Fibroblast of lung (primary cell): ENCODE measurements around the gene ADH1C.
"Not testable (repeated sequence)": the region's sequence is repeated elsewhere in the genome, so short reads cannot be mapped to it uniquely, and the experiment has no call there.

Experiments used
- EZH2 ChIP-seq: IDR thresholded peaks from 2 replicates; pipeline ENCODE4 v1.5.1; 2012; ENCODE audit warnings: low read length, control low read depth, mild to moderate bottlenecking; ENCODE audit errors: missing control alignments
- TF ChIP-seq, protein P1 (sequence below), 2 donors: IDR thresholded peaks in 1 of 2; conservative IDR thresholded peaks in 1 of 2; 1 replicate in 1 of 2; 2 replicates in 1 of 2; pipeline ENCODE4 v1.5.1; 2011 to 2012; ENCODE audit warnings: low read length in 2 of 2, control low read depth in 1 of 2, inconsistent platforms in 1 of 2, low read depth in 1 of 2, mild to moderate bottlenecking in 1 of 2

DNA sequence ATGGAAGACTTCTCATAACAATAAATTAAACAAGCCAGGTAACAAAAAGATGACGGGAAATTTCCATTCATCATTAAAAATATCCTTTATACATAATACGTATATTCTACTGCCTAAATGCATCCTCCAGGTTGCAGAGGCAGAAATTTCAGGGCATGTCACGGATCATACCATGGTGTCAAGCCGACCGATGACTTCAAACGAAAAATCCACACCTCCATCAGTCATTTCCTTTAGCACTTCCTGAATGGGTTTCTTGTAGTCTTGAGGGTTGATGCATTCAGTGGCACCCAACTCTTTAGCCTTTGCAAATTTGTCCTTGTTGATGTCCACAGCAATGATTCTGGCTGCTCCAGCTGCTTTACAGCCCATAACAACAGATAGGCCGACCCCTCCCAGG, 9.9 kb downstream of the ADH1C start:
- TF ChIP-seq, protein P1, sequence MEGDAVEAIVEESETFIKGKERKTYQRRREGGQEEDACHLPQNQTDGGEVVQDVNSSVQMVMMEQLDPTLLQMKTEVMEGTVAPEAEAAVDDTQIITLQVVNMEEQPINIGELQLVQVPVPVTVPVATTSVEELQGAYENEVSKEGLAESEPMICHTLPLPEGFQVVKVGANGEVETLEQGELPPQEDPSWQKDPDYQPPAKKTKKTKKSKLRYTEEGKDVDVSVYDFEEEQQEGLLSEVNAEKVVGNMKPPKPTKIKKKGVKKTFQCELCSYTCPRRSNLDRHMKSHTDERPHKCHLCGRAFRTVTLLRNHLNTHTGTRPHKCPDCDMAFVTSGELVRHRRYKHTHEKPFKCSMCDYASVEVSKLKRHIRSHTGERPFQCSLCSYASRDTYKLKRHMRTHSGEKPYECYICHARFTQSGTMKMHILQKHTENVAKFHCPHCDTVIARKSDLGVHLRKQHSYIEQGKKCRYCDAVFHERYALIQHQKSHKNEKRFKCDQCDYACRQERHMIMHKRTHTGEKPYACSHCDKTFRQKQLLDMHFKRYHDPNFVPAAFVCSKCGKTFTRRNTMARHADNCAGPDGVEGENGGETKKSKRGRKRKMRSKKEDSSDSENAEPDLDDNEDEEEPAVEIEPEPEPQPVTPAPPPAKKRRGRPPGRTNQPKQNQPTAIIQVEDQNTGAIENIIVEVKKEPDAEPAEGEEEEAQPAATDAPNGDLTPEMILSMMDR (conservative IDR thresholded peaks at IDR 0.05 in 1 of 2, IDR thresholded peaks at IDR 0.05 in 1 of 2; ENCODE audit: low read depth in 1 of 2, low read length in 2 of 2): not testable (repeated sequence)
- not testable (repeated sequence) for TF ChIP-seq EZH2
